Left lung (tissue), 10 donors: Measurements from ENCODE around the gene TNFRSF1A. TPM values are rescaled to one million over a fixed set of nuclear protein-coding genes. Genes with fewer than 3 reads are reported as not detected.
A peak's percentile ranks its signal among the peaks of the same experiment; 100 is the strongest.
"Not testable (repeated sequence)": the region's sequence is repeated elsewhere in the genome, so short reads cannot be mapped to it uniquely, and the experiment has no call there.

Source experiments
- ATAC-seq: fragments of 200-7000 bp; cut with Tn5 transposase; one replicate; pipeline ENCODE4 v1.9.1; 2020; ENCODE audit warnings: moderate library complexity
- DNase-seq, 4 donors: peaks; one replicate each; pipeline ENCODE4 v3.0.0-alpha.2; 2013 to 2020
- H3K27ac ChIP-seq, 2 donors: fragments of 200-600 bp; sonication (generic) in 1 of 2; one replicate each; pipeline versions ENCODE4 v1.5.0 to v1.8.0; 2020 to 2021
- H3K27me3 ChIP-seq, 2 donors: fragments of 200-600 bp; sonication (generic) in 1 of 2; one replicate each; pipeline versions ENCODE4 v1.5.0 to v1.8.0; 2020 to 2021
- H3K36me3 ChIP-seq, 2 donors: fragments of 200-600 bp; sonication (generic) in 1 of 2; one replicate each; pipeline versions ENCODE4 v1.5.0 to v1.8.0; 2020 to 2021
- H3K4me1 ChIP-seq, 2 donors: fragments of 200-600 bp; one replicate each; pipeline ENCODE4 v1.8.0; 2021
- H3K4me3 ChIP-seq, 2 donors: fragments of 200-600 bp; sonication (generic) in 1 of 2; one replicate each; pipeline versions ENCODE4 v1.5.0 to v1.8.0; 2020 to 2021; ENCODE audit warnings: mild to moderate bottlenecking in 1 of 2
- H3K9me3 ChIP-seq, 2 donors: fragments of 200-600 bp; sonication (generic) in 1 of 2; one replicate each; pipeline versions ENCODE4 v1.5.0 to v1.8.0; 2020 to 2021
- intact Hi-C, 2 donors: fragments of 100-400 bp; cut with DNase I; formaldehyde crosslinking; loops; one replicate each; pipeline versions ENCODE4 v1.11.2 to v1.14.2; 2022
- polyA plus RNA-seq, 6 donors: library from polyadenylated mRNA; unstranded; fragments of 120-200 nt; gene quantifications; one replicate each; pipeline ENCODE4 v1.2.1, GENCODE V29; 2013; ENCODE audit not compliant: insufficient read length in 6 of 6
- total RNA-seq, 2 donors: library from RNA; stranded (reverse); fragmentation: NEBNext Ultra II Directional; extraction: Animal tissue kit (Norgen Biotek cat#: 25700); gene quantifications; one replicate each; pipeline ENCODE4 v1.2.1, GENCODE V29; 2021
- TF ChIP-seq, protein P1 (sequence below), 2 donors: fragments of 200-600 bp; sonication (generic) in 1 of 2; IDR thresholded peaks; one replicate each; pipeline versions ENCODE4 v1.5.0 to v1.8.0; 2021; ENCODE audit warnings: antibody characterized with exemption in 2 of 2
- donor health status: DM: no; HTN: yes; CAD: no.
- donor health status: DM: no; HTN: no; CAD: no.

TNFRSF1A gene
- total and polyA plus RNA-seq, 8 donors: 110 to 211 (median 128) TPM

DNA sequence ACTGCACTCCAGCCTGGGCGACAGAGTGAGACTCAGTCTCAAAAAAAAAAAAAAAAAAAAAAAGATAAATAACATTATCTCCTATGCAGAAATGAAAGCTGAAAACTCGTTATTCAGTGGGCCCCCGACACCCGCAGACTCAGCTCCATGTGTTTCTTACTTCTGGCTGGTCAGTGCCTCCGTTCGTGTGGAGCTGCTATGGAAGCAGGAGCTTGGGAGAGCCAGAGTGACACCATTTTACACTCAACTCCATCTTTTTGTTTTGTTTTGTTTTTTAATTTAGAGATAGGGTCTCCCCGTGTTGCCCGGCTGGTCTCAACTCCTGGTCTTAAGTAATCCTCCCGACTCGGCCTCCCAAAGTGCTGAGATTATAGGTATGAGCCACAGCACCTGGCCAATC lies 44.7 kb downstream of the TNFRSF1A start:
- TF ChIP-seq, protein P1, sequence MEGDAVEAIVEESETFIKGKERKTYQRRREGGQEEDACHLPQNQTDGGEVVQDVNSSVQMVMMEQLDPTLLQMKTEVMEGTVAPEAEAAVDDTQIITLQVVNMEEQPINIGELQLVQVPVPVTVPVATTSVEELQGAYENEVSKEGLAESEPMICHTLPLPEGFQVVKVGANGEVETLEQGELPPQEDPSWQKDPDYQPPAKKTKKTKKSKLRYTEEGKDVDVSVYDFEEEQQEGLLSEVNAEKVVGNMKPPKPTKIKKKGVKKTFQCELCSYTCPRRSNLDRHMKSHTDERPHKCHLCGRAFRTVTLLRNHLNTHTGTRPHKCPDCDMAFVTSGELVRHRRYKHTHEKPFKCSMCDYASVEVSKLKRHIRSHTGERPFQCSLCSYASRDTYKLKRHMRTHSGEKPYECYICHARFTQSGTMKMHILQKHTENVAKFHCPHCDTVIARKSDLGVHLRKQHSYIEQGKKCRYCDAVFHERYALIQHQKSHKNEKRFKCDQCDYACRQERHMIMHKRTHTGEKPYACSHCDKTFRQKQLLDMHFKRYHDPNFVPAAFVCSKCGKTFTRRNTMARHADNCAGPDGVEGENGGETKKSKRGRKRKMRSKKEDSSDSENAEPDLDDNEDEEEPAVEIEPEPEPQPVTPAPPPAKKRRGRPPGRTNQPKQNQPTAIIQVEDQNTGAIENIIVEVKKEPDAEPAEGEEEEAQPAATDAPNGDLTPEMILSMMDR (IDR thresholded peaks at IDR 0.05): no peak
- no peaks in the 10 kb centered on the region for H3K27me3 ChIP-seq
- peak overlapping the region in 1 of 2 donors; percentile 15 for H3K27ac ChIP-seq
- DNase-seq (no peak), ATAC-seq (no peak)
- H3K4me1 ChIP-seq: peaks cover 0 to 5% of the 10 kb centered on the region in 2 donors
- no peaks in the 10 kb centered on the region for H3K9me3 ChIP-seq
- H3K4me3 ChIP-seq: no peak overlapping the region
- no peaks in the 10 kb centered on the region for H3K36me3 ChIP-seq
- intact Hi-C loops: no loop called here

GRCh38 chr12:6295094-6295811 lies 46.6 kb downstream of the TNFRSF1A start:
- Histone ChIP-seq H3K9me3 (no peaks in the 10 kb centered on the region), H3K4me1 (peaks cover 0 to 5% of the 10 kb centered on the region in 2 donors), H3K27me3 (no peaks in the 10 kb centered on the region), H3K27ac (peak overlapping the region in 1 of 2 donors; percentile 66), H3K4me3 (no peak overlapping the region), H3K36me3 (no peaks in the 10 kb centered on the region)
- peak in 1 of 4 donors; percentile 59 for DNase-seq
- intact Hi-C loops: no loop called here
- peak; percentile 86 for ATAC-seq
- TF ChIP-seq, protein P1 (IDR thresholded peaks at IDR 0.05): no peak

- no peaks in the 10 kb centered on the region for H3K27me3 ChIP-seq
- ATAC-seq: peak; percentile 61
- no peak overlapping the region for H3K4me3 ChIP-seq
- H3K4me1 ChIP-seq: peaks cover 0 to 5% of the 10 kb centered on the region in 2 donors
- intact Hi-C loops: no loop called here
- H3K27ac ChIP-seq: peak overlapping the region in 1 of 2 donors; percentile 59
- TF ChIP-seq, protein P1 (IDR thresholded peaks at IDR 0.05): no peak
- no peak for DNase-seq
- no peaks in the 10 kb centered on the region for H3K36me3 ChIP-seq
- H3K9me3 ChIP-seq: no peaks in the 10 kb centered on the region
These were observed 47.5 kb downstream of the TNFRSF1A start for GRCh38 chr12:6294156-6295093.

GRCh38 chr12:6292606-6293005 lies 49.3 kb downstream of the TNFRSF1A start:
- Histone ChIP-seq H3K27me3 (no peaks in the 10 kb centered on the region), H3K9me3 (no peaks in the 10 kb centered on the region), H3K4me3 (no peak overlapping the region), H3K27ac (no peak overlapping the region), H3K36me3 (no peaks in the 10 kb centered on the region), H3K4me1 (peaks cover 0 to 5% of the 10 kb centered on the region in 2 donors)
- DNase-seq (no peak), ATAC-seq (no peak)
- intact Hi-C loops: no loop called here
- TF ChIP-seq, protein P1 (IDR thresholded peaks at IDR 0.05): no peak

GRCh38 chr12:6289906-6290305 lies 52.0 kb downstream of the TNFRSF1A start:
- intact Hi-C loops: loop anchor here (5.0 to 10.0 kb wide), 2 partner anchors 223 to 305 kb away; no protein-coding TSS in a partner anchor
- H3K4me1 ChIP-seq, H3K9me3 ChIP-seq, H3K4me3 ChIP-seq, ATAC-seq, H3K36me3 ChIP-seq, DNase-seq, H3K27ac ChIP-seq, H3K27me3 ChIP-seq: not testable (repeated sequence)

- H3K4me1 ChIP-seq, H3K36me3 ChIP-seq, H3K27ac ChIP-seq, ATAC-seq, DNase-seq, H3K27me3 ChIP-seq, H3K9me3 ChIP-seq, H3K4me3 ChIP-seq: not testable (repeated sequence)
- intact Hi-C loops: loop anchor here (5.0 to 10.0 kb wide), 2 partner anchors 222 to 304 kb away; no protein-coding TSS in a partner anchor
These were observed 52.8 kb downstream of the TNFRSF1A start for GRCh38 chr12:6289081-6289480.
